ENCODE measurements around the gene OR2A5.
"Not testable (repeated sequence)": the region's sequence is repeated elsewhere in the genome, so short reads cannot be mapped to it uniquely, and the experiment has no call there.

GRCh38 chr7:144010061-144010460 is 38.7 kb upstream of the OR2A5 start:
- not testable (repeated sequence) for TF ChIP-seq CTCF, POLR2AphosphoS5, EP300, POLR2A (IDR thresholded peaks at IDR 0.05)
